GM23338 (cell line): ENCODE measurements around the gene LRRC28. TPM values are rescaled to one million over a fixed set of nuclear protein-coding genes. Genes with fewer than 3 reads are reported as not detected.

ENCODE experiments used
- CREB1 ChIP-seq: fragments of 250-450 bp; sonication (Bioruptor Pico); IDR thresholded peaks from 2 replicates; pipeline ENCODE4 v1.5.0; 2020; ENCODE audit warnings: low read depth, mild to moderate bottlenecking, moderate library complexity
- EZH2 ChIP-seq: fragments of 200-600 bp; sonication (generic); IDR thresholded peaks from one replicate; pipeline ENCODE4 v1.8.0; 2017; ENCODE audit warnings: antibody characterized with exemption, mild to moderate bottlenecking, low read depth; ENCODE audit not compliant: unreplicated experiment
- POLR2AphosphoS5 ChIP-seq: IDR thresholded peaks from 2 replicates; pipeline ENCODE4 v1.6.1; 2016; ENCODE audit warnings: antibody characterized with exemption, low read depth
- REST ChIP-seq: IDR thresholded peaks from one replicate; pipeline ENCODE4 v1.6.1; 2018; ENCODE audit warnings: antibody characterized with exemption; ENCODE audit not compliant: unreplicated experiment
- ZNF114 ChIP-seq: fragments of 250-450 bp; sonication (Bioruptor Pico); IDR thresholded peaks from 2 replicates; pipeline ENCODE4 v1.5.0; 2020; ENCODE audit warnings: mild to moderate bottlenecking, moderate library complexity
- ZNF331 ChIP-seq: fragments of 250-450 bp; sonication (Bioruptor Pico); IDR thresholded peaks from 2 replicates; pipeline ENCODE4 v1.5.0; 2020; ENCODE audit warnings: low read depth, mild to moderate bottlenecking, moderate library complexity
- ZNF462 ChIP-seq: fragments of 250-450 bp; sonication (Bioruptor Pico); IDR thresholded peaks from 2 replicates; pipeline ENCODE4 v1.5.0; 2020; ENCODE audit warnings: mild to moderate bottlenecking, moderate library complexity
- polyA plus RNA-seq: library from polyadenylated mRNA; unstranded; fragments of >200 nt; fragmentation: Nextera tagmentation; extraction: Ambion mirVana; gene quantifications from 2 replicates; pipeline ENCODE4 v1.2.1, GENCODE V29; 2016
- total RNA-seq: library from RNA; depleted of rRNA; stranded (reverse); fragments of >200 nt; shearing (Covaris generic); gene quantifications from 2 replicates; pipeline ENCODE4 v1.2.3, GENCODE V29; 2014
- TF ChIP-seq, protein P1 (sequence below): IDR thresholded peaks from 2 replicates; pipeline ENCODE4 v1.6.1; 2016; ENCODE audit warnings: antibody characterized with exemption

The LRRC28 gene
- total and polyA plus RNA-seq, 2 experiments from 2014 or later = 12.9 to 28.4 TPM

GRCh38 chr15:99421758-99422157 lies 170.5 kb downstream of the LRRC28 start (continued):
- no peak for TF ChIP-seq ZNF462 (CRISPR knock-in tag)
- no peak for TF ChIP-seq ZNF114 (CRISPR knock-in tag)
- no peak for TF ChIP-seq POLR2AphosphoS5
- TF ChIP-seq, protein P1, sequence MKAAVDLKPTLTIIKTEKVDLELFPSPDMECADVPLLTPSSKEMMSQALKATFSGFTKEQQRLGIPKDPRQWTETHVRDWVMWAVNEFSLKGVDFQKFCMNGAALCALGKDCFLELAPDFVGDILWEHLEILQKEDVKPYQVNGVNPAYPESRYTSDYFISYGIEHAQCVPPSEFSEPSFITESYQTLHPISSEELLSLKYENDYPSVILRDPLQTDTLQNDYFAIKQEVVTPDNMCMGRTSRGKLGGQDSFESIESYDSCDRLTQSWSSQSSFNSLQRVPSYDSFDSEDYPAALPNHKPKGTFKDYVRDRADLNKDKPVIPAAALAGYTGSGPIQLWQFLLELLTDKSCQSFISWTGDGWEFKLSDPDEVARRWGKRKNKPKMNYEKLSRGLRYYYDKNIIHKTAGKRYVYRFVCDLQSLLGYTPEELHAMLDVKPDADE = no peak
- no peak for TF ChIP-seq REST
- TF ChIP-seq ZNF331 (CRISPR knock-in tag) = no peak
- no peak for TF ChIP-seq CREB1 (CRISPR knock-in tag)
- TF ChIP-seq EZH2 = no peak
